ENCODE results near the gene RBM46.

RBM46 gene, protein sequence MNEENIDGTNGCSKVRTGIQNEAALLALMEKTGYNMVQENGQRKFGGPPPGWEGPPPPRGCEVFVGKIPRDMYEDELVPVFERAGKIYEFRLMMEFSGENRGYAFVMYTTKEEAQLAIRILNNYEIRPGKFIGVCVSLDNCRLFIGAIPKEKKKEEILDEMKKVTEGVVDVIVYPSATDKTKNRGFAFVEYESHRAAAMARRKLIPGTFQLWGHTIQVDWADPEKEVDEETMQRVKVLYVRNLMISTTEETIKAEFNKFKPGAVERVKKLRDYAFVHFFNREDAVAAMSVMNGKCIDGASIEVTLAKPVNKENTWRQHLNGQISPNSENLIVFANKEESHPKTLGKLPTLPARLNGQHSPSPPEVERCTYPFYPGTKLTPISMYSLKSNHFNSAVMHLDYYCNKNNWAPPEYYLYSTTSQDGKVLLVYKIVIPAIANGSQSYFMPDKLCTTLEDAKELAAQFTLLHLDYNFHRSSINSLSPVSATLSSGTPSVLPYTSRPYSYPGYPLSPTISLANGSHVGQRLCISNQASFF

DNA sequence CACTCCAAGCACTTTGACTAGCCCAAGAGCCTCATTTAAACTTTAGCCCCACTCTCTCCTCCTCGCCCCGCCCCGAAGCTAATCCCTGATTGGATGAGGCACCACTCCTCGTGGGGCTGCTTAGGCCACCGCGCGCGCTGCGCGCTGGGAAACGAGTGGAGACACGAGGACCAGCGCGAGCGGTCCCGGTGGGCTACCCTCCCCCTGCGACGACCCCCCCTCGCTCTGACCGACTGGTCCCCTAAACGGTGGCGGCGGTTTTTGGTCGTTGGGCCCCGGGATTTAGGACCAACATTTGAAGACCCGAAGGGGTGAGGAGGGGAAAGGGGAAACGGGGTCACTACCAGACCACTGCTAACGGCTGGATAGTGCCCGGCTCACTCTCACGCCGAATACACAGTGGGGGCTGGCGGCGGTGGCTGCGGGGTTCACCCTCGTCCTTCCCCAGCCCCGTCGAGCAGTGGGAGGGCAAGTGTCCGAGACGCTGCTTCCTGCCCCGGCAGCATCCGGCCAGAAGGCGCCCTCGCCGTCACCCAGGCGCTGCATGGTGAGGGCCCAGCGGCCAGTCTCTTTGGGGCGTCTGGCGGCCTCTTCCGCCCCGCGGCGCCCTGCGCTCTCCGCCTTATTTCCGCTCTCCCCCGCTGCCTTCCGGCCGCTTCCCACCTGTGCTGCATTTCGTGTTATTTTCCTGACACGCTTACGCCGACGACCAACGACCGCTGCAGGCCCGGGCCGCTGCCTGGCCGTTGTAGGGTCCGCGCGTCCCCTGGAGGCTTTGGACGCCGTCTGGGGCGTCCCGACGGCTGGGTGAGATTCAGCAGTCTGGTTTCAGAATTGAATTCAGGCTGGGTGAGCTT lies at the start of gene RBM46:
RBM46 (plus strand) TSS at position 147 of the 857 bp plus-strand sequence. CDS start 15,481 bp downstream, outside the sequence.
- H3K4me3 ChIP-seq (ENCODE audit: low read depth, low read length) = no peak within 1 kb of the TSS
- TF ChIP-seq, protein P1, sequence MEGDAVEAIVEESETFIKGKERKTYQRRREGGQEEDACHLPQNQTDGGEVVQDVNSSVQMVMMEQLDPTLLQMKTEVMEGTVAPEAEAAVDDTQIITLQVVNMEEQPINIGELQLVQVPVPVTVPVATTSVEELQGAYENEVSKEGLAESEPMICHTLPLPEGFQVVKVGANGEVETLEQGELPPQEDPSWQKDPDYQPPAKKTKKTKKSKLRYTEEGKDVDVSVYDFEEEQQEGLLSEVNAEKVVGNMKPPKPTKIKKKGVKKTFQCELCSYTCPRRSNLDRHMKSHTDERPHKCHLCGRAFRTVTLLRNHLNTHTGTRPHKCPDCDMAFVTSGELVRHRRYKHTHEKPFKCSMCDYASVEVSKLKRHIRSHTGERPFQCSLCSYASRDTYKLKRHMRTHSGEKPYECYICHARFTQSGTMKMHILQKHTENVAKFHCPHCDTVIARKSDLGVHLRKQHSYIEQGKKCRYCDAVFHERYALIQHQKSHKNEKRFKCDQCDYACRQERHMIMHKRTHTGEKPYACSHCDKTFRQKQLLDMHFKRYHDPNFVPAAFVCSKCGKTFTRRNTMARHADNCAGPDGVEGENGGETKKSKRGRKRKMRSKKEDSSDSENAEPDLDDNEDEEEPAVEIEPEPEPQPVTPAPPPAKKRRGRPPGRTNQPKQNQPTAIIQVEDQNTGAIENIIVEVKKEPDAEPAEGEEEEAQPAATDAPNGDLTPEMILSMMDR (IDR thresholded peaks at IDR 0.05; ENCODE audit: low read depth, low read length) = no peak

DNA sequence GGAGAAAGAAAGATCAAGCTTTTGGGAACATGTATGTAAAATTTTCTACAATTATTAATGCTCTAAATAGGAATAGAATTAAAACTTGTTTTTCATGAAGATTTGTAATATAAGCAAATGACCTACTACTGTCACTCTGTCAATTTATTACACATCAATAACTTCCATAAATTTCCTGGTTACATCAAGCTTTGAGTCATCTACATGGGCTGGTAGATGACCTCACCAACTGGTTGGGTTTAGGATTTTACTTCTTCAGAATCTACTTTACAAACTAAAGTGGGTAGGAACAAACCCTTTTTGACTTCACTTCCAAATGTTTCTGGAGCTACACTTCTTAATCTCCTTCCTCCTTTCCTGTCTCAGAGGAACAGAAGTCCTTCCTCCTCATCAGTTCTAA lies 49.3 kb upstream of the RBM46 start:
- no peak overlapping the region for H3K4me3 ChIP-seq (ENCODE audit: low read depth, low read length)
- TF ChIP-seq, protein P1 (IDR thresholded peaks at IDR 0.05; ENCODE audit: low read depth, low read length) = no peak

DNA sequence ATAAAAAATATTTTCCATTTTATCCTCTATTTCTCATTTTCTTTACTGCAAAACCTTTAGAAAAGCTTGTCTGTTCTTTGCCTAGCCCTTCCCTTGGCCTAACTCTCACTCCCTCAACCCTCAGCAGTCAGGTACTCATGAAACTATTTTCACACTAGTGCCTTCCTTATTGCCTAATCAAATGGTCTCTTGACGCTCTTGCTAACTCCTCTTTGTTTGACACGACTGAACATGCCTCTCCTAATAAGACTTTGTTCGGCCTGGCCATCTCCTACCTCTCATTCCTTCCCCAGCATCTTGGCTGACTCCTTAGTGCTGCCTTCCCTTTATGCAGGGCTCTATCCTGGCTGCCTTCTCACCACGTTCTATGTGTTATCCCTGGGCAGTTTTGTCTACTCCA lies 48.4 kb upstream of the RBM46 start:
- TF ChIP-seq, protein P1 (IDR thresholded peaks at IDR 0.05; ENCODE audit: low read depth, low read length) = no peak
- H3K4me3 ChIP-seq (ENCODE audit: low read depth, low read length) = no peak overlapping the region

DNA sequence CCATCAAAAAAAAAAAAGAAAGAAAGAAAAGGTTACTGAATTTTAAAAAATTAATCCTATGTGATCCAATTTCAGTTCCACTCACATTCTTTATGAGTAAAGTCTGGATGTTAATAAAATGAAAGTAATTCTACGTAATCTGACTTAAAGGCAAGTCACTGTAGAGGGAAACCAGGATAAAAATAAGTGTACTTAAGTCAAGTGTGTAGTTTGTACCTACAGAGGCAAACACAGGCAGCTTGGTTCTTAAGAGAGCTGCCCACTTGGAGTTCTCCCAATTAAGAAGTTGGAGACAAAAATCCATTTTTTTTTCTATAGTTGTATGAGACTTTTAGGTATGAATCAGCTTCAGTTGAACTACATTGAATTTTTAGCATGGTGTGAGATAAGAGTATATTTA lies 44.3 kb upstream of the RBM46 start:
- TF ChIP-seq, protein P1 (IDR thresholded peaks at IDR 0.05; ENCODE audit: low read depth, low read length) = no peak
- H3K4me3 ChIP-seq (ENCODE audit: low read depth, low read length) = no peak overlapping the region

DNA sequence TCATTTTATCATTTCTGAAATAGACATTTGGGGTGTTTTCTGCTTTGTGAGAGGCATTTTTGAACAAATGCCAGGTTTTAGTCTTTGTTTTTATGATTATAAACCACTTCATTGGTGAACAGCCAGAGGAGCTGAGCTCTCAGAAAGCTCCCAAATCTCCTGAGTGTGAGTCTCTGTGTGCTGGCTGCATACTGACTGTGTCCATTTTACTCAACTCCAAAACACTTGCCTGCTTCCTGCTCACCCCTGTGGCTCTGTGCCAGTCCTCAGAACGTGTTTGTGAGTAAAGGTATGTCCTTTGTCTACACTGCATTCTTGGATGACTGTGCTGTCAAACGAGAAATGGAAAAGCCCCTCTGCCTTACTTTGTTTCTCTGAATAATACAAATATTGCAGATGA lies 42.6 kb upstream of the RBM46 start:
- TF ChIP-seq, protein P1 (IDR thresholded peaks at IDR 0.05; ENCODE audit: low read depth, low read length) = no peak

DNA sequence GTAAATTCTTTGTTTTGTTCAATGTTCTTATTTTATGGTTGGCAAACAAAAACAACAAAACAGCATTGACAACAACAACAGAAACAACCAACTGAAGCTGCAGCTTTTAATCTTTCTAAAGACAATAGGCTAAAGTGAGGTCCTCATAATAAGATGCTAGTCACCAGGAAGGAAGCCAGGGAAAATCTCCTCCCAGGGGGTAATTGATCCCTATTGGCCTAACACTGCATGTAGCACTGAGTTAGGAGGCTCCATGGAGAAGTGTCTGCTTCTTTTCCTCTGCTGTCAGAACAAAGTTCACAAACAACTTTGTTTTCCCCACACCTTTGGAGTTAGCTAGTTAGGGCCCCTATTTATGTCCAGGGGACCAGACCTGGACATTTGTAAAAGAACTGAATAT lies 42.0 kb upstream of the RBM46 start:
- TF ChIP-seq, protein P1 (IDR thresholded peaks at IDR 0.05; ENCODE audit: low read depth, low read length) = no peak
- H3K4me3 ChIP-seq (ENCODE audit: low read depth, low read length) = no peak overlapping the region

More for the DNA sequence above, 42.6 kb upstream of the RBM46 start:
- H3K4me3 ChIP-seq (ENCODE audit: low read depth, low read length) = no peak overlapping the region
